ENCODE measurements around the gene UST.

The UST gene

GRCh38 chr6:149094934-149095351, 348.1 kb downstream of the UST start:
- Histone ChIP-seq H3K9me3 (ENCODE audit: insufficient read depth, low read depth, low read length) (peaks cover 26% of the 10 kb centered on the region), H3K4me1 (ENCODE audit: insufficient read depth, low read length, poor library complexity, severe bottlenecking) (peaks cover 9% of the 10 kb centered on the region), H3K4me3 (ENCODE audit: low read length, poor library complexity, severe bottlenecking) (no peak overlapping the region), H4K20me1 (ENCODE audit: insufficient read depth, low read length, poor library complexity, severe bottlenecking) (no peaks in the 10 kb centered on the region), H3K79me2 (ENCODE audit: insufficient read depth, low read length) (no peaks in the 10 kb centered on the region), H2AFZ (ENCODE audit: low read length) (no peak overlapping the region), H3K4me2 (ENCODE audit: low read depth, low read length, poor library complexity, severe bottlenecking) (no peak overlapping the region), H3K36me3 (ENCODE audit: insufficient read depth, low read length) (no peaks in the 10 kb centered on the region), H3K27me3 (ENCODE audit: insufficient read depth, low read length, poor library complexity, severe bottlenecking) (peaks cover 3% of the 10 kb centered on the region), H3K9ac (ENCODE audit: low read depth, low read length, poor library complexity, severe bottlenecking) (no peak overlapping the region), H3F3A (ENCODE audit: low read depth) (no peaks in the 10 kb centered on the region), H3K9me2 (replicated peaks; ENCODE audit: low read depth, low read length) (no peaks in the 10 kb centered on the region)
- TF ChIP-seq EZH2phosphoT487 (IDR thresholded peaks at IDR 0.05; ENCODE audit: borderline replicate concordance) (no peak), CTCF (conservative IDR thresholded peaks at IDR 0.05; ENCODE audit: low read length) (no peak)

DNA sequence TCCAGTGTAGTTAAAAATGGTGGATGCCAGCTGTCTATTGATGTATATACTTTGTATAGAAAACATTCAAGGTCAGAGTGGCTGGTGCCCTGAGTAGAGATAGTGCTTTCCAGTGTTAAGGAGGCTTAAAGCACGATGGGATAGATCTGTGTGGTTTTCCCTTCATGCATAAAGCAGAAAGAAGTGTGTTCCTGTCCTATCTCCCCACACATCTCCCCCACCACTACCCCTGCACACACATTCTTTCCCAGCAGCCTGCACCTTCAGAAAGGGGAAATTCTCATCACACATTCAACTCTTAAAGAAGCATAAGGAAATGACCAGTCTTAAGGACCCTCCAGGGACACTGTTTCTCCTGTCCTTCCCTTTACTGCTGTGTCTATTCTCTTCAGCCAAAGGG, 349.0 kb downstream of the UST start:
- H3K4me2 ChIP-seq (ENCODE audit: low read depth, low read length, poor library complexity, severe bottlenecking): peak overlapping the region; percentile 25
- TF ChIP-seq EZH2phosphoT487 (IDR thresholded peaks at IDR 0.05; ENCODE audit: borderline replicate concordance) (no peak), CTCF (conservative IDR thresholded peaks at IDR 0.05; ENCODE audit: low read length) (no peak)
- H3K9ac ChIP-seq (ENCODE audit: low read depth, low read length, poor library complexity, severe bottlenecking): no peak overlapping the region
- peaks cover 26% of the 10 kb centered on the region for H3K9me3 ChIP-seq (ENCODE audit: insufficient read depth, low read depth, low read length)
- no peak overlapping the region for H3K4me3 ChIP-seq (ENCODE audit: low read length, poor library complexity, severe bottlenecking)
- H3K79me2 ChIP-seq (ENCODE audit: insufficient read depth, low read length): no peaks in the 10 kb centered on the region
- no peaks in the 10 kb centered on the region for H3K36me3 ChIP-seq (ENCODE audit: insufficient read depth, low read length)
- no peaks in the 10 kb centered on the region for H4K20me1 ChIP-seq (ENCODE audit: insufficient read depth, low read length, poor library complexity, severe bottlenecking)
- peaks cover 9% of the 10 kb centered on the region for H3K4me1 ChIP-seq (ENCODE audit: insufficient read depth, low read length, poor library complexity, severe bottlenecking)
- no peaks in the 10 kb centered on the region for H3K9me2 ChIP-seq (replicated peaks; ENCODE audit: low read depth, low read length)
- peaks cover 3% of the 10 kb centered on the region for H3K27me3 ChIP-seq (ENCODE audit: insufficient read depth, low read length, poor library complexity, severe bottlenecking)
- no peaks in the 10 kb centered on the region for H3F3A ChIP-seq (ENCODE audit: low read depth)
- no peak overlapping the region for H2AFZ ChIP-seq (ENCODE audit: low read length)

GRCh38 chr6:149097794-149098193, 351.0 kb downstream of the UST start:
- TF ChIP-seq EZH2phosphoT487 (IDR thresholded peaks at IDR 0.05; ENCODE audit: borderline replicate concordance) (no peak), CTCF (conservative IDR thresholded peaks at IDR 0.05; ENCODE audit: low read length) (no peak)
- Histone ChIP-seq H2AFZ (ENCODE audit: low read length) (no peak overlapping the region), H3K9me3 (ENCODE audit: insufficient read depth, low read depth, low read length) (peaks cover 26% of the 10 kb centered on the region)

More at GRCh38 chr6:149097794-149098193, 351.0 kb downstream of the UST start:
- Histone ChIP-seq H3F3A (ENCODE audit: low read depth) (no peaks in the 10 kb centered on the region), H3K27me3 (ENCODE audit: insufficient read depth, low read length, poor library complexity, severe bottlenecking) (peaks cover 3% of the 10 kb centered on the region), H3K4me2 (ENCODE audit: low read depth, low read length, poor library complexity, severe bottlenecking) (no peak overlapping the region), H3K79me2 (ENCODE audit: insufficient read depth, low read length) (no peaks in the 10 kb centered on the region), H3K36me3 (ENCODE audit: insufficient read depth, low read length) (no peaks in the 10 kb centered on the region), H3K4me3 (ENCODE audit: low read length, poor library complexity, severe bottlenecking) (no peak overlapping the region), H3K4me1 (ENCODE audit: insufficient read depth, low read length, poor library complexity, severe bottlenecking) (peaks cover 9% of the 10 kb centered on the region), H3K9me2 (replicated peaks; ENCODE audit: low read depth, low read length) (no peaks in the 10 kb centered on the region), H4K20me1 (ENCODE audit: insufficient read depth, low read length, poor library complexity, severe bottlenecking) (no peaks in the 10 kb centered on the region), H3K9ac (ENCODE audit: low read depth, low read length, poor library complexity, severe bottlenecking) (no peak overlapping the region)

Measured in Loucy (cell line).